ENCODE measurements around the gene GRK6. TPM values are rescaled to one million over a fixed set of nuclear protein-coding genes. Genes with fewer than 3 reads are reported as not detected.
"Not testable (repeated sequence)": the region's sequence is repeated elsewhere in the genome, so short reads cannot be mapped to it uniquely, and the experiment has no call there.

GRK6 gene
- total and polyA plus RNA-seq, 8 donors = 7.2 to 14.5 (median 11.4) TPM

DNA sequence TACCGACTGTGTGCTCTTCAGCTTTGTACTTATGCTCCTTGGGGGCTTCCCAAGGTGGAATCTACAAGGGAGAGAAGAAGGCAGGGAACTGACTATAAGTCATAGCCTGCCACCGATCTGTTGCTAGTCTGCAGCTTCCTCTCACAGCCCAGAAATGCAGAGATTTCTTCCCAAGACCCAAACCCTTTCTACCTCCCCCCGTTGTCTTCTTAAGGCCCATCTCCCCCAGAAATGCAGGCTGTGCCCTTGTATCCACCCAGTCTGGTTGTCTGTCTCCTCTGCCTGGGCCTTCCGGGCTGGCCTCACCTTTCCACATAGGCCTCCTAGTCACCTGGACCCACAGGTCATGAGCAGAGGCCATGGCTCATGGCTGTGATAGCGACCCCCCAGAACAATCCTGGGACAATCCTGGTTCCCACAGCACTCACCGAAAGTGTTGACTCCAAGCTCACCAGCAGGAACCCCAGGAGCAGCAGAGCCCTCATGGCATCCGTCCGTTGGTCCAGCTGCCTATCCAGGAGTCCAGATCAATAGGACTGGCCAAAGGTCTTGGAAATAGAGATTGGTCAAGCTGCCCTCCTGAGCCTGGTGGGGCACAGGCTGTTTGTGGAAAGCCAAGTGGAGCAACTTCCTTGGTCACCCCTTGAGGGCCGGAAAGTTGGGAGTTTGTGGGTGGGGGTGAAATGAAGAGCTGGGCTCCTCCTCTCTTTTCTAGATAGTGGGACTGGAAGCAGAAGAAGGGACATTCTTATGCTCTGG, 17.3 kb upstream of the GRK6 start, which contains the start of gene F12:
TSS of gene F12 (minus strand) at position 522 of the 759 bp plus-strand sequence. CDS start at position 485, 37 bp downstream.
- no peak within 1 kb of the TSS for H3K4me3 ChIP-seq
- TF ChIP-seq, protein P1, sequence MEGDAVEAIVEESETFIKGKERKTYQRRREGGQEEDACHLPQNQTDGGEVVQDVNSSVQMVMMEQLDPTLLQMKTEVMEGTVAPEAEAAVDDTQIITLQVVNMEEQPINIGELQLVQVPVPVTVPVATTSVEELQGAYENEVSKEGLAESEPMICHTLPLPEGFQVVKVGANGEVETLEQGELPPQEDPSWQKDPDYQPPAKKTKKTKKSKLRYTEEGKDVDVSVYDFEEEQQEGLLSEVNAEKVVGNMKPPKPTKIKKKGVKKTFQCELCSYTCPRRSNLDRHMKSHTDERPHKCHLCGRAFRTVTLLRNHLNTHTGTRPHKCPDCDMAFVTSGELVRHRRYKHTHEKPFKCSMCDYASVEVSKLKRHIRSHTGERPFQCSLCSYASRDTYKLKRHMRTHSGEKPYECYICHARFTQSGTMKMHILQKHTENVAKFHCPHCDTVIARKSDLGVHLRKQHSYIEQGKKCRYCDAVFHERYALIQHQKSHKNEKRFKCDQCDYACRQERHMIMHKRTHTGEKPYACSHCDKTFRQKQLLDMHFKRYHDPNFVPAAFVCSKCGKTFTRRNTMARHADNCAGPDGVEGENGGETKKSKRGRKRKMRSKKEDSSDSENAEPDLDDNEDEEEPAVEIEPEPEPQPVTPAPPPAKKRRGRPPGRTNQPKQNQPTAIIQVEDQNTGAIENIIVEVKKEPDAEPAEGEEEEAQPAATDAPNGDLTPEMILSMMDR (IDR thresholded peaks at IDR 0.05) = no peak
- peaks cover 0 to 5% (median 4%) of the 10 kb centered on the region in 3 donors for H3K4me1 ChIP-seq
- no peaks in the 10 kb centered on the region for H3K36me3 ChIP-seq
- H3K27ac ChIP-seq = no peak within 1 kb of the TSS
- WGBS, 2 donors = 74 to 81% methylated on average over 9 of the region's 9 CpGs
- intact Hi-C loops (cut with DNase I) = loop anchor here in 1 of 3 donors (5.0 kb wide), 1 partner anchor 43 kb away; no protein-coding TSS in a partner anchor
- no peaks in the 10 kb centered on the region for H3K9me3 ChIP-seq
- ATAC-seq (no peak), FAIRE-seq (no peak), DNase-seq (no peak)
- no peaks in the 10 kb centered on the region for H3K27me3 ChIP-seq

DNA sequence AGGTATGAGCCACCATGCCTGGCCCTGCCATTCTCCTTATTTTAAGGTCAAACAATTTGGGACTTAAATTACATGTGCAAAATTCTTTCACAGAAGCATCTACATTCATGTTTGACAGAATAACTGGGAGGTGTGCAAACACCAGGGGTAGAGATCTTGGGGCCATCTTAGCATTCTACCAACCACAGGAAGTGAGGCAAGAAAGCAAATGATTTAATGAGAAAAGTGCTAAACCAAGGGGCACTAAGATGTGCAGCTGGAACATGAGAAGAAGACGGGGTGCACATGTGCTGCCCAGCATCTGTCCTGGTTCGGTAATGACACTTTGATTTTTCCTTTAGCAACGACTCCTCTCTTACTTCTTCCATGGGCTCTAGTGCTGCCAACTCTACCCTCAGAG, 15.9 kb upstream of the GRK6 start:
- TF ChIP-seq, protein P1 (IDR thresholded peaks at IDR 0.05) = no peak
- H3K4me1 ChIP-seq = no peaks in the 10 kb centered on the region
- no peak for DNase-seq
- intact Hi-C loops (cut with DNase I) = no loop called here
- no peak for ATAC-seq
- no peak overlapping the region for H3K27ac ChIP-seq
- no peak for FAIRE-seq
- 75 to 79% methylated on average over 3 of the region's 3 CpGs for WGBS, 2 donors
- no peaks in the 10 kb centered on the region for H3K9me3 ChIP-seq
- H3K36me3 ChIP-seq = no peaks in the 10 kb centered on the region
- H3K4me3 ChIP-seq = no peak overlapping the region
- no peaks in the 10 kb centered on the region for H3K27me3 ChIP-seq

DNA sequence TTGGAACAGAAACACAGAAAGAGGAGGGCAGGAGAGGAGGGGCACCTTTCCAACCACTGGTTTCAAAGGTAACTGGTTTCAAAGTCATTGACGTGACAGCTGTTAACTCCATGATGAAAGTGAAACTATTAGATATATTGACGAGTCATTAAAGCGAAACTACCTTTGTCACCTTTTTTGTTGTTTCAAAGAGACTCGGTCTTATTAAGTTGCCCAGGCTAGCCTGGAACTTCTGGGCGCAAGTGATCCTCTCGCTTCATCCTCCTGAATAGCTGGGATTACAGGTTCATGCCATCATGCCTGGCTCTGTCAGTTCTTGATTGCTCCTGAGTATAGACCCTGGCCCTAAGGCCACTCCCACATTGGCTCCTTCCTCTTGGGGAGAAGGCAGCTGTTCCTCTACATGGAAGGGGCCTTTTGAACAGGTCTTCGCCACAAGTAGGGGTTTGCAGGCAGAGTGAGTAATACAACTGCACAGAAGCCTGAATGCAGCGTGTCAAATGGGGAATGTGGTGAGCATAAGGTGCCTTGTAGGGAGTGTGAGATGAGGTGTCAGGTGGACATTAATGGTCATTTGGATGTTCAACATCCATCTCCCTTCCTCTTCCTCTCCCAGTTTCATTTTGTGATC, 13.8 kb upstream of the GRK6 start:
- no peak overlapping the region for H3K27ac ChIP-seq
- TF ChIP-seq, protein P1 (IDR thresholded peaks at IDR 0.05) = no peak

DNA sequence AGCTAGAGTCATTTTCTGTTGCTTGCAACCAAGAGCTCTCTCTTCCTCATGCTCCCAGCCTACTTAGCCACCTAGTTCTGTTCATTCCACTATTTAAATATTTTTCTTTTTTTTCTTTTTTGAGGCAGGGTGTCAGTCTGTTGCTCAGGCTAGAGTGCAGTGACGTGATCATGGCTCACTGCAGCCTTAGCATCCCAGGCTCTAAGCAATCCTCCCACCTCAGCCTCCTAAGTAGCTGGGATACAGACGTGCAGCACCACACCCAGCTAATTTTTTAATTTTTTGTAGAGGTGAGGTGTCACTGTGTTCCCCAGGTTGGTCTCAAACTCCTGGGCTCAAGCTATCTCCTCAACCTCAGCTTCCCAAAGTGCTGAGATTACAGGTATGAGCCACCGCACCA, 12.0 kb upstream of the GRK6 start:
- Histone ChIP-seq H3K4me3 (no peak overlapping the region), H3K9me3 (no peaks in the 10 kb centered on the region), H3K36me3 (no peaks in the 10 kb centered on the region), H3K4me1 (no peaks in the 10 kb centered on the region), H3K27me3 (no peaks in the 10 kb centered on the region), H3K27ac (no peak overlapping the region)
- FAIRE-seq = no peak
- WGBS, 2 donors = 65 to 66% methylated on average over 3 of the region's 3 CpGs
- TF ChIP-seq, protein P1 (IDR thresholded peaks at IDR 0.05) = no peak
- ATAC-seq = no peak
- intact Hi-C loops (cut with DNase I) = no loop called here
- no peak for DNase-seq

More for the DNA sequence above, 13.8 kb upstream of the GRK6 start:
- WGBS, 2 donors = 70 to 75% methylated on average over 8 of the region's 8 CpGs
- no peak overlapping the region for H3K4me3 ChIP-seq
- no peaks in the 10 kb centered on the region for H3K36me3 ChIP-seq
- FAIRE-seq = no peak
- H3K4me1 ChIP-seq = no peaks in the 10 kb centered on the region
- no peaks in the 10 kb centered on the region for H3K27me3 ChIP-seq
- no peak for ATAC-seq
- intact Hi-C loops (cut with DNase I) = no loop called here
- no peaks in the 10 kb centered on the region for H3K9me3 ChIP-seq
- DNase-seq = no peak

DNA sequence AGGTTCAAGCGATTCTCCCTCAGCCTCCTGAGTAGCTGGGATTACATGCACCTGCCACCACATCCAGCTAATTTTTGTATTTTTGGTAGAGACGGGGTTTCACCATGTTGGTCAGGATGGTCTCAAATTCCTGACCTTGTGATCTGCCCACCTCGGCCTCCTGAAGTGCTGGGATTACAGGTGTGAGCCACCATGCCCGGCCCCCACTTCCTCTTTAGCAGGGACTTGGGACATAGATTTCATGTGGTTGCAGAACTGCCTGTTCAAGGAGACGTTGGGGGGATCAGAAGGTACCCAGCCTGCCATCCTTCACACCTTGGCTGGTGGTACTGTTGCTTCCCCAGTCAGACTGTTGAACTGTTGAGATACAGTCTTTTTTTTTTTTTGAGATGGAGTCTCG, 9.4 kb upstream of the GRK6 start:
- FAIRE-seq; H3K36me3 ChIP-seq; H3K27ac ChIP-seq; DNase-seq; H3K4me1 ChIP-seq; ATAC-seq; intact Hi-C loops (cut with DNase I); H3K27me3 ChIP-seq; H3K9me3 ChIP-seq; H3K4me3 ChIP-seq: not testable (repeated sequence)
- WGBS, 2 donors = 71 to 79% methylated on average over 6 of the region's 6 CpGs
